ENCODE results near the gene STEAP1B.

Gene STEAP1B

GRCh38 chr7:22397981-22398380, 102.0 kb downstream of the STEAP1B start:
- FAIRE-seq: no peak

DNA sequence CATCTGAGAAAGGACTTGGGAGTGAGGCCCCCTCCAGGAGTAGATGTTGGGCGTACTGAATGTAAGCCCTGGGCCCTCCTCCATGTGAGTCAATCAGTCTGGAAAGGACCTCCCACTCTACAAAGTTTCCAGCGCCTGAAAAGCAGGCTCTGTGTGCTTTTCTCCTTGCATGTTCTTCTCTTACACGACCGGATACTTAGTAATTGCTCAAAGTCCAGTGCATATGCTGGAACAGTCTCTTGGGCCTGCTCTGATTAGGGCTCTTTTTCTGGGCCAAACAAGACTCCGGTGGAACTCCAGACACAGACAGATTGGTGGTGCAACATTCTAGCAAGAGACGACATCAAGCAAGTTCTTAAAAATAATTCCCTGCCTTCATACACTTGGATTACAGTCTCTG, 104.8 kb downstream of the STEAP1B start:
- FAIRE-seq: no peak

GRCh38 chr7:22394739-22395138, 105.2 kb downstream of the STEAP1B start:
- FAIRE-seq: no peak

GRCh38 chr7:22393913-22394729, 105.9 kb downstream of the STEAP1B start:
- FAIRE-seq: no peak

DNA sequence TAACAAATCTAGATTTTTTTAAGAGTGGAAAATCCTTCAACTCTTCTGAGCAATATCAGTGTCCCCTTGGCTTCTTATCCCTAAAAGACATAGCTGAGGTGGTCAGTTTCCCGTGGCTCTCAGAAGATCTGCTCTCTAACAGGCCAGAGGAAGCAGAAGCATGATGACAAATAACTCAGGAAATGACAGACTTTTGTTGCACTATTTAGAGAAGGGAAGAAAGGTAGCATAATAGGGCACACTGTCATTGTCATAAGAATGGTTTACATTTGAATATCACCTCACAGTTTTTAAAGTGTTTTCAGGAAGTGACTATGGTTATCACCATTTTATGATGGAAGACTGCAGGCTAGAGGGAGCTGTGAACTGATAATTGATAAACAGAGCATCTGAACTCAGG, 109.5 kb downstream of the STEAP1B start:
- FAIRE-seq: no peak

GRCh38 chr7:22389892-22390291, 110.1 kb downstream of the STEAP1B start:
- FAIRE-seq: no peak

GRCh38 chr7:22387583-22387982, 112.4 kb downstream of the STEAP1B start:
- FAIRE-seq: no peak

- FAIRE-seq: no peak
Measured at GRCh38 chr7:22386865-22387264, 113.1 kb downstream of the STEAP1B start.

DNA sequence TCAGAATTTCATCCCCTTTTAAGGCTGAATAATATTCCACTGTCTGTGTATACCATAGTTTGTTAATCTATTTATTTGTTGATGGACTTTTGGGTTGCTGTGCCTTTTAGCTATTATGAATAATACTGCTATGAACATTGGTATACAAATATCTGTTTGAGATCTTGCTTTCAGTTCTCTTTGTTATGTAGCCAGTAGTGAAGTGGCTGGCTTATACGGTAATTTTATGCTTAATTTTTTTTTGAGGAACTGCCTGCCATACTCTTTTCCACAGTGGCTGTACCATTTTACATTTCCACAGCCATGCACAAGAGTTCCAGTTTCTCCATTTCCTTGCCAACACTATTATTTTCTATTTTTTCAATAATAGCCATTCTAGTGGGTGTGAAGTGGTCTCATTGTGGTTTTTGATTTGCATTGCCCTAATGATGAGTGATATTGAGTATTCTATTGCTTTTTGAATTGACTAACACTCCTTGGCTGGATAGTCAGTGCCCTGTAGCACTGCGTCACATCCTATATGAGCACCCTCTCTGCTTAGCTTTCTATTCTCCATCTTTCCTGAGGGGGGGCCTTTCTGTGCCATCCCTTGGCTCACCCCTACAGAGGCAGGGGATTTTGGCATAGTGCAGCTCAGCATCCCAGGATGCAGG, 113.7 kb downstream of the STEAP1B start:
- no peak for FAIRE-seq

DNA sequence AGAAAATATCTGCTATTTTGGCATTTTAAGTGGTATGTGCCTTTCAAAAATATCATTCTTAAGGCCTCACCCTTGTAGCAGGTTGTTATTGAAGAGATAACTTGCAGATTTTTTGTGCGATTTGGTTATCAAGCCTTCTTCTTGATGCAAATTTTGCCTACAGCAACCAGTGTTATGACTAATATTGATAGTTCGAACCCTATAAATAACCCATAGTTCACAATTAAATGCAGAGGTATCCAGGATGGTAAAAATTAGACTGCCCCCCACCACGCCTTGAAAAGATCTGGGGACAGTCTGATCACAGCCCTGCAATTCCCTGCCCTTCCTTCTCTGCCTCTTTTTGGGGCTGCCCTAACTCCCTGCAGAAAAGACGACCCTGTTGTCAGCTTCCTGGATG, 114.7 kb downstream of the STEAP1B start:
- no peak for FAIRE-seq

DNA sequence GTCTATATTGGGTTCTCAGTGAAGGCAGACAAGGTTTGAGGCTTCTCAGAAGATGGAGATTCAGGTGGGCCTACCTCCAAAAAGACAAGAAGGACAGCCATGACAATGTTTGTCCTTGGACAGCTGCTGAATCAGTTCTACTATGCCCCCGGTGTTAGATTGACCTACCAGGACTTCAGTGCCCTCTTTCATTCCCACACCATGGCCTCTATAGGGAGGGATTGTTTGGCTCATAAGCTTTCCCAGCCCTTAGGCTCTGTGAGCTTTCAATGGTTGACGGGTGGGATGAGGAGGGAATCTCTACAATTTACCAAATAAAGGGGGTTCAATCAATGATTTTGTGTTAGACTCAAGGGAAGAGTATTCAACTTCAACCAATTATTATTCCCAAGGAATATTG, 119.7 kb downstream of the STEAP1B start:
- no peak for FAIRE-seq

GRCh38 chr7:22378199-22378980, 121.6 kb downstream of the STEAP1B start:
- FAIRE-seq: no peak

GRCh38 chr7:22377703-22378102, 122.3 kb downstream of the STEAP1B start:
- no peak for FAIRE-seq

DNA sequence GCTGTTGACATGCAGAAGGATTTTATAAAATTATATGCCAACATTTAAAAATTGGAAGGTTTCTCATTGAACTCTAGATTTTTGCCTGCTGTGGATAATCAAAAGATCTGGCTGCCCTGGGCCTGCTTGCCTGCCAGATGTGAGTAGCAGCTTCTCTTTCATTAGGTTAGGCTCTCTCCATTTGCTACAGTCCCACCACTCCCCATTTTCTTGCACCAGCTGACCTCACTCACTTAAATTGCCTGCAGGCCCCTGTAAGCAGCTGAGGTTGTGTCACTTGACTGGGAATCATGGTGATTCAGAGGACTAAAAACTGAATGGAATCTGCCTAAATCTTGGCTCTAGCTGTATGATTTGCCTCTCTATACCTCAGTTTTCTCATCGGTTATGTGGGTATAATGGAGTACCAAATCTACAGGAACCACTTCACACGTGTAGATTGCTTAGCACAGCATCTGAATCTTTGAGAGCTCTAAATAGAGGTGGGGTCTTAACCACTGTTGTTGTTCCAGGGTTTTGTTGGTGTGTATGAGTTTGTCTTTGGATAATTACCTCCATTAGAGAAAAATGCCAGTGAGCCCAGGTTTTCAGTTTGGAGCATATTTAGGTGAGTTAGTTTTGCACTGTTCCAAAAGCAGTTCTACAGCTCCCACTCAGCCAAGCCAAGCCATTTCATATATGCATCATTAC, 124.5 kb downstream of the STEAP1B start:
- no peak for FAIRE-seq

- FAIRE-seq: no peak
Measured at GRCh38 chr7:22373911-22374310, 126.1 kb downstream of the STEAP1B start.

- FAIRE-seq: no peak
Measured at GRCh38 chr7:22373388-22373787, 126.6 kb downstream of the STEAP1B start.

- no peak for FAIRE-seq
Measured at GRCh38 chr7:22372863-22373262, 127.1 kb downstream of the STEAP1B start.

GRCh38 chr7:22371878-22372277, 128.1 kb downstream of the STEAP1B start:
- FAIRE-seq: no peak
